Erythroblast (primary cell): ENCODE measurements around the gene CCDC12.

Experiments
- GATA1 ChIP-seq: IDR thresholded peaks from 2 replicates; pipeline ENCODE4 v1.6.1; 2011; ENCODE audit warnings: low read depth, mild to moderate bottlenecking, control low read depth, low read length, moderate library complexity
- POLR2A ChIP-seq: IDR thresholded peaks from 2 replicates; pipeline ENCODE4 v1.6.1; 2011; ENCODE audit warnings: mild to moderate bottlenecking, low read length

DNA sequence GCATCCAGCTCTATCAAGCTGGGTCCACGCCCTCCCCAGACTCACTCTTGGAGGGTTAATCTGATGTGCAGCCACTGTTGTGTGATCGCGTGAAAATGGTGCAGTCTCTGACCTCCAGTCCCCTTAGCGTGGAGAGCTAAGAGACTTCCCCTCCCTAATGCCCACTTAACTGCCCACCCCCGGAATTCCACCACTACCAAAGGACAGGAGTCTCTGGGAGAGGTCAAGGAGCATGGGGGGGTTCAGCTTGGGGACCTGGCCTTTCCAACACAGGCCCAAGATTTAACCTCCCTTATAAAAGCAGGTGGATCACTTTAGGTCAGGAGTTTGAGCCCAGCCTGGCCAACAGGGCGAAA is 48.8 kb downstream of the CCDC12 start:
- TF ChIP-seq POLR2A (no peak), GATA1 (no peak)
